H1 (cell line): ENCODE measurements around the gene HK1. TPM values are rescaled to one million over a fixed set of nuclear protein-coding genes. Genes with fewer than 3 reads are reported as not detected.

Experiments used
- BCL11A ChIP-seq, 2 experiments: IDR thresholded peaks; one replicate each; pipeline ENCODE4 v1.6.1; 2011; ENCODE audit warnings: low read depth in 2 of 2, low read length in 2 of 2, mild to moderate bottlenecking in 2 of 2
- CHD7 ChIP-seq: fragments of 300-600 bp; sonication (generic); IDR thresholded peaks from 2 replicates; pipeline ENCODE4 v1.7.1; 2012; ENCODE audit warnings: low read length, moderate library complexity, mild to moderate bottlenecking, inconsistent platforms; ENCODE audit not compliant: insufficient replicate concordance
- JUND ChIP-seq: IDR thresholded peaks from 2 replicates; pipeline ENCODE4 v1.6.1; 2011; ENCODE audit warnings: mild to moderate bottlenecking, improper control_type of control experiment, low read length
- SIRT6 ChIP-seq: IDR thresholded peaks from one replicate; pipeline ENCODE4 v1.7.1; 2012; ENCODE audit warnings: low read length, inconsistent platforms
- polyA plus RNA-seq, 7 experiments: library from polyadenylated mRNA; depleted of rRNA in 3 of 7; stranded (reverse) in 5 of 7; unstranded in 2 of 7; fragments of >200 nt in 5 of 7; fragments of 200-250 nt in 2 of 7; gene quantifications; 1 replicate in 5 of 7; 2 replicates in 1 of 7; 4 replicates in 1 of 7; pipeline versions ENCODE4 v1.2.1 to v1.2.3, GENCODE V29; 2011 to 2013; ENCODE audit warnings: missing spikeins in 2 of 7, mixed read lengths in 2 of 7
- total RNA-seq: library from RNA; stranded (reverse); fragmentation: NEBNext Ultra II Directional; extraction: Animal tissue kit (Norgen Biotek cat#: 25700); gene quantifications from 2 replicates; pipeline ENCODE4 v1.2.1, GENCODE V29; 2021

Gene HK1
- total and polyA plus RNA-seq, 2 of the 8 experiments (the other 6 are each of a cell fraction or from before 2014, with no cell fraction given), result 55.8 to 247 TPM

- no peak for TF ChIP-seq CHD7
- no peak for TF ChIP-seq SIRT6
- no peak for TF ChIP-seq JUND
- TF ChIP-seq BCL11A (IDR thresholded peaks at IDR 0.05; ENCODE audit: low read depth in 2 of 2, low read length in 2 of 2), result no peak
These were observed 132.2 kb downstream of the HK1 start (continued) for GRCh38 chr10:69410487-69410886.
